DMS79 treated with DMSO at 0.1 percent for 48 hours (cell line): ENCODE results near the gene RGS12.

Experiments
- DNase-seq: peaks from one replicate; lab custom pipeline; 2025; lab: John Stamatoyannopoulos, UW

The RGS12 gene

GRCh38 chr4:3292571-3293400 is at the start of gene RGS12:
TSS of gene RGS12 (plus strand) at chr4:3293021. CDS start at chr4:3316171, 23,150 bp downstream.
- peak; percentile 51 for DNase-seq

- DNase-seq, result no peak
Observed at GRCh38 chr4:3243136-3243780, 49.6 kb upstream of the RGS12 start.

GRCh38 chr4:3244002-3244401 is 48.8 kb upstream of the RGS12 start:
- no peak for DNase-seq

- no peak for DNase-seq
Observed at GRCh38 chr4:3244747-3245146, 48.1 kb upstream of the RGS12 start.

GRCh38 chr4:3245676-3246075 is 47.1 kb upstream of the RGS12 start:
- DNase-seq, result no peak

GRCh38 chr4:3246458-3247398 is 46.1 kb upstream of the RGS12 start:
- no peak for DNase-seq

- DNase-seq, result no peak
Observed at GRCh38 chr4:3247399-3248177, 45.2 kb upstream of the RGS12 start.

GRCh38 chr4:3248178-3248480 is 44.7 kb upstream of the RGS12 start:
- no peak for DNase-seq

- no peak for DNase-seq
Observed at GRCh38 chr4:3248811-3249661, 43.8 kb upstream of the RGS12 start, which contains the start of gene MSANTD1. TSS of gene MSANTD1 (plus strand) at chr4:3249159. CDS start at chr4:3249223, 64 bp downstream.

GRCh38 chr4:3249711-3250437 is 42.9 kb upstream of the RGS12 start:
- no peak for DNase-seq

- DNase-seq, result peak; percentile 61
Observed at GRCh38 chr4:3250438-3250955, 42.3 kb upstream of the RGS12 start.

- peak; percentile 53 for DNase-seq
Observed at GRCh38 chr4:3250956-3251690, 41.7 kb upstream of the RGS12 start.

- DNase-seq, result no peak
Observed at GRCh38 chr4:3251691-3252479, 40.9 kb upstream of the RGS12 start.

GRCh38 chr4:3252480-3252828 is 40.4 kb upstream of the RGS12 start:
- DNase-seq, result no peak

- no peak for DNase-seq
Observed at GRCh38 chr4:3252831-3253641, 39.8 kb upstream of the RGS12 start.

GRCh38 chr4:3253808-3254207 is 39.0 kb upstream of the RGS12 start:
- no peak for DNase-seq
